HL-60 (cell line): ENCODE data around the gene ANKRD40CL.

Experiments
- DNase-seq, 2 experiments: peaks; one replicate each; pipeline ENCODE4 v3.0.0-alpha.2; 2010 to 2020; ENCODE audit warnings: low read depth in 1 of 2, low spot score in 1 of 2
- H3K27ac ChIP-seq: fragments of 250-450 bp; sonication (Bioruptor Pico); replicated peaks from 2 replicates; pipeline ENCODE4 v1.5.1; 2020; ENCODE audit warnings: mild to moderate bottlenecking, moderate library complexity
- H3K27me3 ChIP-seq: fragments of 250-450 bp; sonication (Bioruptor Pico); 2 replicates; pipeline ENCODE4 v1.5.1; 2021; ENCODE audit warnings: mild to moderate bottlenecking, moderate library complexity; ENCODE audit not compliant: insufficient read depth, poor library complexity, severe bottlenecking
- H3K4me3 ChIP-seq: replicated peaks from 2 replicates; pipeline ENCODE4 v1.5.1; 2011; ENCODE audit warnings: mild to moderate bottlenecking, control low read depth, low read length; ENCODE audit not compliant: insufficient read depth
- CTCF ChIP-seq: IDR thresholded peaks from one replicate; pipeline ENCODE4 v1.5.1; 2011; ENCODE audit warnings: low read length, control low read depth, inconsistent platforms; ENCODE audit not compliant: insufficient read depth
- GABPA ChIP-seq: IDR thresholded peaks from 2 replicates; pipeline ENCODE4 v1.6.1; 2012; ENCODE audit warnings: low read depth
- POLR2AphosphoS5 ChIP-seq: IDR thresholded peaks from 2 replicates; pipeline ENCODE4 v1.6.1; 2012; ENCODE audit warnings: low read depth
- REST ChIP-seq: IDR thresholded peaks from 2 replicates; pipeline ENCODE4 v1.6.1; 2012; ENCODE audit warnings: low read depth; ENCODE audit not compliant: insufficient replicate concordance
- SPI1 ChIP-seq: IDR thresholded peaks from 2 replicates; pipeline ENCODE4 v1.6.1; 2012; ENCODE audit warnings: low read depth, mild to moderate bottlenecking, borderline replicate concordance

The ANKRD40CL gene

GRCh38 chr17:50808888-50809287, 41.6 kb upstream of the ANKRD40CL start:
- no peak for DNase-seq
- H3K27ac ChIP-seq: no peak overlapping the region
- H3K4me3 ChIP-seq: no peak overlapping the region
- TF ChIP-seq GABPA: no peak
- no peak for TF ChIP-seq REST
- no peak for TF ChIP-seq SPI1
- no peak for TF ChIP-seq CTCF
- TF ChIP-seq POLR2AphosphoS5: no peak
- no peaks in the 10 kb centered on the region for H3K27me3 ChIP-seq

- TF ChIP-seq GABPA (no peak), REST (no peak), POLR2AphosphoS5 (no peak)
Observed at GRCh38 chr17:50808413-50808812, 41.1 kb upstream of the ANKRD40CL start.

GRCh38 chr17:50807675-50808074, 40.4 kb upstream of the ANKRD40CL start:
- DNase-seq: no peak
- H3K27me3 ChIP-seq: no peaks in the 10 kb centered on the region
- H3K27ac ChIP-seq: no peak overlapping the region
- H3K4me3 ChIP-seq: no peak overlapping the region
- no peak for TF ChIP-seq CTCF
- no peak for TF ChIP-seq SPI1
- TF ChIP-seq GABPA: no peak
- TF ChIP-seq POLR2AphosphoS5: no peak
- no peak for TF ChIP-seq REST

More at GRCh38 chr17:50808413-50808812, 41.1 kb upstream of the ANKRD40CL start:
- Histone ChIP-seq H3K27me3 (no peaks in the 10 kb centered on the region), H3K27ac (no peak overlapping the region), H3K4me3 (no peak overlapping the region)
- DNase-seq: no peak

GRCh38 chr17:50807009-50807408, 39.7 kb upstream of the ANKRD40CL start:
- no peaks in the 10 kb centered on the region for H3K27me3 ChIP-seq
- no peak overlapping the region for H3K27ac ChIP-seq
- no peak for TF ChIP-seq POLR2AphosphoS5
- no peak for TF ChIP-seq GABPA
- no peak for TF ChIP-seq SPI1
- TF ChIP-seq REST: no peak
- TF ChIP-seq CTCF: no peak
- no peak for DNase-seq
- no peak overlapping the region for H3K4me3 ChIP-seq
